Karpas-422 (cell line): Measurements from ENCODE around the gene SLC25A26. TPM values are rescaled to one million over a fixed set of nuclear protein-coding genes. Genes with fewer than 3 reads are reported as not detected.
A peak's percentile ranks its signal among the peaks of the same experiment; 100 is the strongest.

Experiments
- DNase-seq: peaks from one replicate; pipeline ENCODE4 v3.0.0-alpha.2; 2015
- H2AFZ ChIP-seq: fragments of 200-600 bp; sonication (generic); 2 replicates; pipeline ENCODE4 v1.6.1; 2014; ENCODE audit warnings: antibody characterized with exemption, low read length, mixed read lengths
- H3K27ac ChIP-seq: fragments of 200-600 bp; sonication (generic); 2 replicates; pipeline ENCODE4 v1.5.1; 2014; ENCODE audit warnings: mild to moderate bottlenecking, low read length, moderate library complexity
- H3K27me3 ChIP-seq: fragments of 200-600 bp; sonication (generic); 2 replicates; pipeline ENCODE4 v1.6.1; 2014; ENCODE audit warnings: low read length, mixed read lengths
- H3K36me3 ChIP-seq: fragments of 200-600 bp; sonication (generic); 2 replicates; pipeline ENCODE4 v1.6.1; 2014; ENCODE audit warnings: low read length, mixed read lengths; ENCODE audit not compliant: insufficient read depth
- H3K4me1 ChIP-seq: fragments of 200-600 bp; sonication (generic); 2 replicates; pipeline ENCODE4 v1.6.1; 2014; ENCODE audit warnings: mild to moderate bottlenecking, low read length, mixed read lengths
- H3K4me2 ChIP-seq: fragments of 200-600 bp; sonication (generic); 2 replicates; pipeline ENCODE4 v1.6.1; 2014; ENCODE audit warnings: low read length, low read depth, mild to moderate bottlenecking; ENCODE audit not compliant: poor library complexity, severe bottlenecking
- H3K4me3 ChIP-seq: fragments of 200-600 bp; sonication (generic); 2 replicates; pipeline ENCODE4 v1.5.1; 2014; ENCODE audit warnings: mild to moderate bottlenecking, antibody characterized with exemption, low read length, mixed read lengths
- H3K79me2 ChIP-seq: fragments of 200-600 bp; sonication (generic); 2 replicates; pipeline ENCODE4 v1.6.1; 2014; ENCODE audit warnings: mild to moderate bottlenecking, low read length, mixed read lengths
- H3K9ac ChIP-seq: fragments of 200-600 bp; sonication (generic); 2 replicates; pipeline ENCODE4 v1.6.0; 2014; ENCODE audit warnings: low read length
- H3K9me2 ChIP-seq: fragments of 200-600 bp; sonication (generic), shearing (Covaris generic); replicated peaks from 2 replicates; pipeline ENCODE4 v1.6.0; 2014; ENCODE audit warnings: mild to moderate bottlenecking, low read length, moderate library complexity; ENCODE audit not compliant: insufficient read depth
- H3K9me3 ChIP-seq: fragments of 300-700, 200-600 bp; sonication (generic); 2 replicates; pipeline ENCODE4 v1.6.1; 2014; ENCODE audit warnings: low read length, mixed read lengths
- H4K20me1 ChIP-seq: fragments of 200-600 bp; sonication (generic); 2 replicates; pipeline ENCODE4 v1.6.1; 2014; ENCODE audit warnings: mild to moderate bottlenecking, antibody characterized with exemption, low read length, low read depth; ENCODE audit not compliant: insufficient read depth
- total RNA-seq: library from RNA; depleted of rRNA; stranded (reverse); fragments of >200 nt; shearing (Covaris generic); gene quantifications from 2 replicates; pipeline ENCODE4 v1.2.3, GENCODE V29; 2014; ENCODE audit warnings: low replicate concordance

Gene SLC25A26
- total RNA-seq, 1 experiment from 2014 or later: 23.2 TPM

DNA sequence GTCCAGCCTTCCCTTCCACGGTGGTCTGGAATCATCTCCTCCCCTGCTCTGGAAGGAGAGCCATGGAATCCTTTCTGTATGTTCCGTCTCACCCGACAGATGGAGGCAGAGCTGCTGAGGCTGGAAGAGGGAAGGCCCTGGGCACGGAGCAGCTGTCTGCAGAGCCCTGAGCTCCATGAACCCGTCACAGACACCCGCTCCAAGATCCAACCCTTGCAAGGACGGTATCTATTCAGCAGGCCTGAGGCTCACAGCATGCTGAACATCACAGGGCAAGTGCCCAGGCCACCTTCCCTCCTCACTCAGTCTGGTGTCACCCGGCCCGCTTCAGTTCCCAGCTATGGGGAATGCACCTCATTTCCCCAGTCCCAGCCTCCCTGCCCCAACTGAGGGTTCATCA is 176.1 kb downstream of the SLC25A26 start:
- H3K9ac ChIP-seq: no peak overlapping the region
- no peaks in the 10 kb centered on the region for H4K20me1 ChIP-seq
- H3K27me3 ChIP-seq: no peaks in the 10 kb centered on the region
- no peaks in the 10 kb centered on the region for H3K36me3 ChIP-seq
- no peaks in the 10 kb centered on the region for H3K79me2 ChIP-seq
- no peak overlapping the region for H2AFZ ChIP-seq
- H3K27ac ChIP-seq: no peak overlapping the region
- no peak overlapping the region for H3K4me3 ChIP-seq
- no peaks in the 10 kb centered on the region for H3K9me3 ChIP-seq
- no peak overlapping the region for H3K4me2 ChIP-seq
- no peaks in the 10 kb centered on the region for H3K9me2 ChIP-seq
- peaks cover 22% of the 10 kb centered on the region for H3K4me1 ChIP-seq
- no peak for DNase-seq

DNA sequence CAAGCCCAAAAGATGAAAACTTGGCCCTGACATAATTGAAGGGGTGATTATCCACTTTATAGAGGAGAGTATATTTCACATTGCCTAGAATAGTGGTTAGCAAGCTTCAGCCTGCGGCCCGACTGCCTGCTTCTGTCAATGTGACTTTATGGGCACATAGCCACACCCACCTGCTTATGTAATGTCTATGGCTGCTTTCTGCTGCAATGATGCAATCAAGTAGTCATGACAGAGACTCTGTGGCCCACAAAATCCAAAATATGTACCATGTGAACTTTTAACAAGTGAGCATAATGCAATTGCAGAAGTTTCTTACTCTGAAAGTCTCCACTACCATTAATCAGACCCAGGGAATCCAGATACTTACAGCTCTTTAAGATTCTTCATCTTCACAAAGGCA is 176.9 kb downstream of the SLC25A26 start:
- Histone ChIP-seq H4K20me1 (no peaks in the 10 kb centered on the region), H3K4me1 (peaks cover 22% of the 10 kb centered on the region), H3K4me2 (no peak overlapping the region), H3K4me3 (no peak overlapping the region), H3K36me3 (no peaks in the 10 kb centered on the region), H3K9ac (no peak overlapping the region), H3K9me2 (no peaks in the 10 kb centered on the region), H3K79me2 (no peaks in the 10 kb centered on the region), H2AFZ (no peak overlapping the region), H3K27me3 (no peaks in the 10 kb centered on the region), H3K9me3 (no peaks in the 10 kb centered on the region), H3K27ac (peak overlapping the region; percentile 16; the same call in 1 of the 2 replicates)
- no peak for DNase-seq

DNA sequence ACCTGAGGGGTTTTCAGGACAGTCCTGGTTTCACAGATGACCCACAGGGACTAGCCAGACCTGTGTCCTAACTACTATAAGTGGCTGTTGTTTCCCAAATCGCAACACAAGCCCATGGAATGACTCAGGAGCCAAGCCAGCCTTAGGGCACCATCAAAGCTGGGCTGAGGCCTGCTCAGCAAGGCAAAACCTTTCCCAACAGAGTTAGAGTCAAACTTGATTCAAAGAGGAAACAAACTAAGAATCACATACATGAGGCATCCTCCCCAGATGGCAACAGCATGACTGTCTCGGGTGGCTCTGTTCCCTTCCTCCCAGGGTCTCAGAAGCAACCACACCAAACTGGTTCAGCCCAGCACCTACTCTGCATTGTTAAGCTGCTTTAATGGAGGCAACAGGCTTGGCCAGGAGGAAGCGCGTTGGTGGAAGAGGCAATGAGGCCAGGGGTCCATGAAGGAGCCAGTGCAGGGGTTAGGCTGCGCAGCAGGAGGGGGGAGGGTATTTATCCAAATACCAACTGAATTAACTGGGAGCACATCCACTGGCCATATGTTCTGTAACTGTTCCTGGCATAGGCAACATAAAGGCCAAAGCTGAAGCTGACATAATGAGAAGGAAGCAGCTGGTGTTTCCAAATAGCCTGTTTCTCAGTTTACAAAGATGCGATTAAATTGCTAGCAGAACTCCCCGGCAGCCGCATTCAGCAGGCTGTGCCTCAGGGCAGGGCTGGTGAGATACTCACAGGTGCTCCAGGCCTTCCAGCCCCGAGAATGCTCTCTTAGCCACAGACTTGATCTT is 177.6 kb downstream of the SLC25A26 start:
- Histone ChIP-seq H3K9ac (no peak overlapping the region), H3K9me2 (no peaks in the 10 kb centered on the region), H3K79me2 (no peaks in the 10 kb centered on the region), H3K9me3 (no peaks in the 10 kb centered on the region), H4K20me1 (no peaks in the 10 kb centered on the region), H3K4me2 (no peak overlapping the region), H2AFZ (no peak overlapping the region), H3K4me1 (peaks cover 15% of the 10 kb centered on the region), H3K4me3 (no peak overlapping the region), H3K27ac (peak overlapping the region; percentile 16; the same call in 1 of the 2 replicates), H3K36me3 (no peaks in the 10 kb centered on the region), H3K27me3 (no peaks in the 10 kb centered on the region)
- DNase-seq: no peak

DNA sequence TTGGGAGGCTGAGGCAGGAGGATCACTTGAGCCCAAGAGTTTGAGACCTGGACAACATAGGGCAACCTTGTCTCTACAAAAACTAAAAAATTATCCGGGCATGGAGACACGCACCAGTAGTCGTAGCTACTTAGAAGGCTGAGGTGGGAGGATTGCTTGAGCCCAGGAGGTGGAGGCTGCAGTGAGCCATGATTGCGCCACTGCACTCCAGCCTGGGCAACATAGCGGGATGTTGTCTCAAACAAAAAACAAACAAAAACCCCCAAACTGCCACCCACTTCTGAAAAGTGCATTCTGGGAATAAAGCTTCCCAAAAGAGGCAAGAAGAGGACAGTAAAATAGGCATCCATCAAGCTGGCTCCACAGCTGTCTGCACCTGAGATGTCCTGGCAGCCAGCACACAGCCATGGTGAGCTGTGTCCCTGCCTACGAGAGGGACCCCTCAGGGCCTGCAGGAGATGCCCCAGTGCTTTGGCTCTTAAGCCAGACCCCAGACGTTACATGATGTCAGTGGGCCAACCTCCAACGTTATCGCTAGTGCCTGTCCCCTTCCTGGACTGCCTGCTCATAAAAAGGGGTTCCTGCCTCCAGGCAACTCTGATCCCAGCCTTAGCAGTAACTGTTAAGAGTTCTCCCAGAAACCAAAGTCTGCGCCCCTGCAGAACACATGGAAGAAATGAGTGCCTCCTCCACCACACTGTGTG is 178.9 kb downstream of the SLC25A26 start:
- Histone ChIP-seq H3K27ac (no peak overlapping the region), H3K36me3 (no peaks in the 10 kb centered on the region), H3K4me1 (peaks cover 3% of the 10 kb centered on the region), H3K4me3 (no peak overlapping the region), H2AFZ (no peak overlapping the region), H3K27me3 (no peaks in the 10 kb centered on the region), H3K9me2 (no peaks in the 10 kb centered on the region), H3K79me2 (no peaks in the 10 kb centered on the region), H4K20me1 (no peaks in the 10 kb centered on the region), H3K4me2 (no peak overlapping the region), H3K9me3 (no peaks in the 10 kb centered on the region), H3K9ac (no peak overlapping the region)
- no peak for DNase-seq

DNA sequence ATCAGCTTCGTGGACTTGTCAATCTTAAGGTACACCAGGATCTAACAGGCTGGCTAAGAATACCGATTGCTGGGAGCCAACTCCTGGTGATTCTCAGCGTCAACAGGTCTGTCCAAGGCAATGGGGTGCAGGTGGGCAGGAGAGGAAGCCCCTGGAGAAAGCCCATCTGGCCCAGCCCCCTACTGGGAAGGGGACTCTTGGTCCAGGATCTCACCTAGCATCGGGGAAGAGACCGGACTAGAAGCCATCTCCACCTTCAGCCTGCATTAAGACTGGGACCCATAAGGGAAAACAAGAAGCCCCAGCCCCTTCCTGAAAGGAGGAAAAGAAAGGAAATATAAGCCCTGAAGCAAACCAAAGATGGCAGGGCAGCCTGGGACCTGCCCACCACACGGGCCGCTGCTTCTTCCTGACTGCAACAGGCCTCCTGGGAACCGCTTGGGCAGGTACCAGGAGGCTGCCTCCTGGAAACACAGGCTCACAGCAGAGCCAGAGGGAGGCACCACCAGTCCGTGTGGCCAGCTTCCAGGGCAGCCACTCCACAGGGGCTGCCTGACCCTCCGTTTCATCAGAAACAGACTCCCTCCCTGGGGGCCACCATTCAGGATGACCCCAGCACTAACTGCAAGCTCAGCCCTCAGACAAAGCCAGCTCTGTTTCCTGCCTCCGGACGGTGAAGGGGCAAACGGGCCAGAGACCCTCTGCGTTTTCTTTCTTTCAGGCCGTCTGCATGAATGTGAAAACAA is 179.8 kb downstream of the SLC25A26 start:
- H3K9me3 ChIP-seq: no peaks in the 10 kb centered on the region
- no peaks in the 10 kb centered on the region for H3K36me3 ChIP-seq
- H3K27ac ChIP-seq: no peak overlapping the region
- no peak overlapping the region for H3K4me2 ChIP-seq
- H3K4me1 ChIP-seq: no peaks in the 10 kb centered on the region
- no peaks in the 10 kb centered on the region for H4K20me1 ChIP-seq
- H3K9ac ChIP-seq: no peak overlapping the region
- H3K27me3 ChIP-seq: no peaks in the 10 kb centered on the region
- DNase-seq: no peak
- no peaks in the 10 kb centered on the region for H3K79me2 ChIP-seq
- H2AFZ ChIP-seq: no peak overlapping the region
- no peaks in the 10 kb centered on the region for H3K9me2 ChIP-seq
- no peak overlapping the region for H3K4me3 ChIP-seq

DNA sequence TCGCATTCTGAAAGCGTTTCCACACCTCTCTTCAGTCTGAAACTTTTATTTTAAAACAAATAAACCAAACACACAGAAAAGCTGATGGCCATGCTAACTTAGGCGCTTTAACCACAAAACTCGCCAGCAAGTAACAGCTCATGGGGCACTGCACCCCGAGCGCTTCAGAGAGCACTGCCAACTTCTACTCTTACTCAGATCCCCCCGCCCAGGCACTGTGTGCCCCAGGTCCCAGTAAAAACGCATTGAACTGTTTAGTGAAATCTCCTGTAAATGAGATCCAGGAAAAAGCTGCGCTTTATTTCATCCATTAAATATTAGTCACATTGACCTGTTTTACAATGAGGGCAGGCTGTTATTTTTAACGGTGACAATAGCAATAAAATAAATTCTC is 180.4 kb downstream of the SLC25A26 start:
- no peak overlapping the region for H3K4me3 ChIP-seq
- no peak overlapping the region for H3K9ac ChIP-seq
- no peaks in the 10 kb centered on the region for H3K9me2 ChIP-seq
- H3K27me3 ChIP-seq: no peaks in the 10 kb centered on the region
- DNase-seq: no peak
- no peaks in the 10 kb centered on the region for H3K4me1 ChIP-seq
- H3K9me3 ChIP-seq: no peaks in the 10 kb centered on the region
- no peak overlapping the region for H3K4me2 ChIP-seq
- no peaks in the 10 kb centered on the region for H3K79me2 ChIP-seq
- no peaks in the 10 kb centered on the region for H3K36me3 ChIP-seq
- H2AFZ ChIP-seq: no peak overlapping the region
- no peaks in the 10 kb centered on the region for H4K20me1 ChIP-seq
- H3K27ac ChIP-seq: no peak overlapping the region

DNA sequence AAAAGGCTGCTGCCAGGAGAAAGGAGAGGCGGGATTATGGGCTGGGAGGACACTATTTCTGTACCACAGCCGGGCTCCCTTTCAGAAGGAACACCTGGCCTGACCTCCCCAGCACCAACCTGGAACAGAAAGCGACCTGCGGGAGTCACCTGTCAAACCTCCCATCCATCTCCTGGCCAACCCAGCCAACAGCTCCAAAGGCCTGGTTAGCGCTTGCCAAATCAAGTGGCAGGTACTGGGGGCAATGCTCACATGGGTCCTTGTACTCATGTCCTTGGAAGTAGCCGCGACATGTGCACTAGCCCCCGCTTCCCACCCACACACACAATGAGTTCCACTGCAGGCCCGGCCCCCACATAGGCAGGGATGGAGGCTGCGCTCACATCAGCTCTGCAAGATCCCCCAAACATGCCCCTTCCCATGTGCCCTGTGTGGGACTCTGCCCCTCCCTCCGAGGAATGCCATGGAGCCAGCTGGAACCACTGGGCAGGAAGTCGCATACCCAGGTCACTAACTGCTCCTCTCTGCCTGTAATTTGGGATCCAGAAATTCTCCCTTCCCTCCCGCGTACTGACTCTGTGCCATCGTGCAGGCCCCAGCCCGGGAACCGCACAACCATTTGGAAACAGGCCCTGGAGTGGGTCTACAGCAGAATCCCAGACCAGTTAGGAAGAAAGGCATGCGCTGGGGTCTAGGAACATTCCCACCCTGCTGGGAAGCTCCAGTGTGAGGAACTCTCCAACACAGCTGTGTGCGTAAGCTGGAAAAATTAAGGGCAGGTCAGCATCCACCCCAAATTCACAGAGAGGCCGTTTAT is 181.1 kb downstream of the SLC25A26 start:
- H3K4me1 ChIP-seq: peaks cover under 1% of the 10 kb centered on the region; the same call in 1 of the 2 replicates
- no peaks in the 10 kb centered on the region for H3K27me3 ChIP-seq
- H3K27ac ChIP-seq: no peak overlapping the region
- no peaks in the 10 kb centered on the region for H3K9me3 ChIP-seq
- H3K36me3 ChIP-seq: peaks cover 4% of the 10 kb centered on the region; the same call in 1 of the 2 replicates
- H3K9me2 ChIP-seq: no peaks in the 10 kb centered on the region
- no peak for DNase-seq
- no peak overlapping the region for H2AFZ ChIP-seq
- H3K9ac ChIP-seq: no peak overlapping the region
- H3K79me2 ChIP-seq: no peaks in the 10 kb centered on the region
- no peak overlapping the region for H3K4me2 ChIP-seq
- H4K20me1 ChIP-seq: no peaks in the 10 kb centered on the region
- H3K4me3 ChIP-seq: no peak overlapping the region
